Measurements from ENCODE around the gene NUDT14. TPM values are rescaled to one million over a fixed set of nuclear protein-coding genes. Genes with fewer than 3 reads are reported as not detected.

NUDT14 gene
- total RNA-seq: 10 to 100 TPM; 23.3 to 44.5 (median 24.6) TPM
- polyA plus RNA-seq: 10 to 100 TPM; 14.7 to 45.4 (median 22.3) TPM
- long read RNA-seq, donor 1, transcript NUDT14-202 (5 exons, 845 nt): major isoform, 12 of 22 reads
- long read RNA-seq, donor 1, partial matches to known transcripts: 6 of 22 reads
- long read RNA-seq, donor 1, other reads (novel, unspliced or antisense): 1 of 22 reads
- long read RNA-seq, donor 2, transcript NUDT14-202 (5 exons, 845 nt): major isoform, 11 of 17 reads
- long read RNA-seq, donor 2, partial matches to known transcripts: 0 of 17 reads
- long read RNA-seq, donor 2, other reads (novel, unspliced or antisense): 4 of 17 reads

DNA sequence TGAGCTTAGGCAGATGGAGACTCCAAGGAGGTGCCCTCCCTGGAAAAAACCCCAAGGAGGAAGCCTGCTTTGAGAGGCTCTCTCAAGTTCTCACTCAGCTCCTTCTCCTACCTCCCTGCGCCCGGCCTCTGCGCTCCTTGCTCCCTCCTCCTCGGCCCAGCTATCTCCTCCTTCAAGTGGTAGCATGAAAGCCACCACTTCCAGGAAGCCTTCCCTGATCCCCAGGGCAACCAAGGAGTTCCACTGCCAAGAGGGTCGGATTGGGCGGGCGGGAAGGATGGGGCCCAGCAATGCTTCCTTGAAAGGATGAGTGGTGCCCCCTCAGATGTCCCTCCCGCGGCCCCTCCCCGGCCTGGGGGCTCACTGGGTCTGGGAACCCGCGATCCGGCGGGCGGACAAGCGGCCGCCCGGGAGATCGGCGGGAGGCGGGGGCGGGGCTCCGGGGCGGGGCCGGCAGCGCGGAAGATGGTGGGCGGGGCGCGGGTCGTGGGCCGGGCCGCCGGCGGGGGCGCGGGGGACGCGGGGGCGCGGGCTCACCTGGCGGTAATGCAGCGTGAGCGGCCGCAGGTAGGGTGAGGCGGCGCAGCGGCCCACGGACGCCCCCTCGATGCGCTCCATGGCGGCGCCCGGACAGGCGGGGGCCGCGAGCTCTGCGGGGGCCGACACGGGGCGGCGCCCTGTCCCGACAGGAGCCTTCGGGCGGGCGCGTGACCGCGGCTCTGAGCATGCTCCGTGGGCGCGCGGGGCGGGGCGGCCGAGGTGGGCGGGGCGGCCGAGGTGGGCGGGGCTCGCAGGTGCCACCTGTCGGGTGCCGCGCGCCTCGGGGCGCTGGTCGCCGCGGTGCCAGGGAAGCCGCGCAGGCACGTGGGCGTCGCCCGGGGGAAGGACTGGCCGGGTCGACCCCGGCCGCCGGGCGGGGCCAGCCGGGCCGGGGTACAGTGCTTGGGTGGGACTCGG, at the start of gene NUDT14:
Gene NUDT14, minus strand, starts transcription at position 721 of the 957 bp plus-strand sequence. Its CDS starts 103 bp downstream, at position 618.
- H3K27ac ChIP-seq: peak within 1 kb of the TSS; percentile 53
- no peaks in the 10 kb centered on the region for H3K36me3 ChIP-seq (ENCODE audit: insufficient read depth in 1 of 2, low read depth in 1 of 2)
- TF ChIP-seq, protein P1, sequence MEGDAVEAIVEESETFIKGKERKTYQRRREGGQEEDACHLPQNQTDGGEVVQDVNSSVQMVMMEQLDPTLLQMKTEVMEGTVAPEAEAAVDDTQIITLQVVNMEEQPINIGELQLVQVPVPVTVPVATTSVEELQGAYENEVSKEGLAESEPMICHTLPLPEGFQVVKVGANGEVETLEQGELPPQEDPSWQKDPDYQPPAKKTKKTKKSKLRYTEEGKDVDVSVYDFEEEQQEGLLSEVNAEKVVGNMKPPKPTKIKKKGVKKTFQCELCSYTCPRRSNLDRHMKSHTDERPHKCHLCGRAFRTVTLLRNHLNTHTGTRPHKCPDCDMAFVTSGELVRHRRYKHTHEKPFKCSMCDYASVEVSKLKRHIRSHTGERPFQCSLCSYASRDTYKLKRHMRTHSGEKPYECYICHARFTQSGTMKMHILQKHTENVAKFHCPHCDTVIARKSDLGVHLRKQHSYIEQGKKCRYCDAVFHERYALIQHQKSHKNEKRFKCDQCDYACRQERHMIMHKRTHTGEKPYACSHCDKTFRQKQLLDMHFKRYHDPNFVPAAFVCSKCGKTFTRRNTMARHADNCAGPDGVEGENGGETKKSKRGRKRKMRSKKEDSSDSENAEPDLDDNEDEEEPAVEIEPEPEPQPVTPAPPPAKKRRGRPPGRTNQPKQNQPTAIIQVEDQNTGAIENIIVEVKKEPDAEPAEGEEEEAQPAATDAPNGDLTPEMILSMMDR (IDR thresholded peaks at IDR 0.05): no peak
- intact Hi-C loops (cut with DNase I): no loop called here
- ATAC-seq (peak; percentile 52 to 70 (median 60)), DNase-seq (peak; percentile 69 to 82)
- no peaks in the 10 kb centered on the region for H3K9me3 ChIP-seq
- H3K4me3 ChIP-seq: peak within 1 kb of the TSS; percentile 69
- H3K4me1 ChIP-seq: peaks cover 26% of the 10 kb centered on the region
- H3K27me3 ChIP-seq (ENCODE audit: insufficient read depth in 3 of 3, low read length in 2 of 3): no peaks in the 10 kb centered on the region
- 3 to 5% (median 3%) methylated on average over 64 to 104 of the region's 106 CpGs for WGBS, 3 donors

DNA sequence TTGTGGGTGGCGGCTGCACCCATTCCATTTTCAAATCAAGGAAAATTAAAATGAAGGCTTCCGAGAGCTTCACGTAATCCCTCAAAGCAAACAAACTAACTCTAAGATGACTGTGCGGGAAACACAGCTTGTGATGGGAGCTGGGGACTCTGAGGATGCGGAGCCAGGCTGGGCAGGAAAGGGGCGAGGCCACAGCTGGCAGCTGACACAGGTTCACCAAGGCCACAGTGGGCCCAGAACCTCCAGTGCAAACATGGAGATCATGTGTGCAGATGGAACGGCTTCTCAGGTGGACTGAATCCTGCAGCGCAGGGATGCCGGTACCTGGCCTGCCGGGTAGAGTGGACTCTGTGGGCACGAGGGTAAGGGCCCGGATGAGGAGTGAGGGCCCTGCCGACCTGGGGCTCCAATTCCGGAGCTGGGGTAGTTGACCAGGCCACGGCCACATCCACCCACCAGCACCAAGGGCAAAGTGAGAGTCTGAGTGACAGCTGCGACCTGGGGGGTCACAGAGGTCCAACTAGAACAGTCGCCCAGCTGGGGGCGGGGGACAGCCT, 48.1 kb upstream of the NUDT14 start:
- TF ChIP-seq, protein P1 (IDR thresholded peaks at IDR 0.05): no peak
- ATAC-seq (no peak), DNase-seq (no peak)
- intact Hi-C loops (cut with DNase I): no loop called here
- Histone ChIP-seq H3K36me3 (ENCODE audit: insufficient read depth in 1 of 2, low read depth in 1 of 2) (peaks cover 0 to 41% of the 10 kb centered on the region in 2 donors), H3K4me1 (no peaks in the 10 kb centered on the region), H3K9me3 (no peaks in the 10 kb centered on the region), H3K4me3 (no peak overlapping the region), H3K27me3 (ENCODE audit: insufficient read depth in 3 of 3, low read length in 2 of 3) (no peaks in the 10 kb centered on the region), H3K27ac (no peak overlapping the region)
- WGBS, 3 donors: 89 to 92% (median 92%) methylated on average over 17 to 18 of the region's 18 CpGs

DNA sequence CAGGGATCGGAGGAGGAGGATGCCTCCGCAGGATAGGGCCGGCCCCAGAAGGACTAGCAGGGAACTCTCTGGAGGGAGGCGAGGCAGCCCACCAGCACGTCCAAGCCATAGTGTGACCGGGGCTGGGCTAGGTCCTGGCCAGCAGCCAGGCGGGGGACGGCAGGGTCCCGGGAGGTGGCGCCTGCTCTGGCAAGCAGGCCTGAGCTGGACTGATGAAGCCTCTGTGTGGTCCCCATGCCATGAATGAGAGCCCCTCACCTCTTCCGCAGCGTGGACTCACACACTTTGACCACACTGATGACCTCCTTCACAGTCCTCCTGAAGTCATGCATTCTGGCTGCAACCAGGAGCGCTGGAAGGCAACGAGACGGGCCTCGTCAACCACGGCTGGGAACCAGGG, 47.5 kb upstream of the NUDT14 start:
- H3K27me3 ChIP-seq (ENCODE audit: insufficient read depth in 3 of 3, low read length in 2 of 3): no peaks in the 10 kb centered on the region
- intact Hi-C loops (cut with DNase I): no loop called here
- no peak for DNase-seq
- H3K4me3 ChIP-seq: no peak overlapping the region
- no peaks in the 10 kb centered on the region for H3K9me3 ChIP-seq
- peaks cover 0 to 45% of the 10 kb centered on the region in 2 donors for H3K36me3 ChIP-seq (ENCODE audit: insufficient read depth in 1 of 2, low read depth in 1 of 2)
- ATAC-seq: no peak
- WGBS, 3 donors: 67 to 71% (median 67%) methylated on average over 17 of the region's 17 CpGs
- H3K4me1 ChIP-seq: no peaks in the 10 kb centered on the region
- TF ChIP-seq, protein P1 (IDR thresholded peaks at IDR 0.05): no peak
- no peak overlapping the region for H3K27ac ChIP-seq

DNA sequence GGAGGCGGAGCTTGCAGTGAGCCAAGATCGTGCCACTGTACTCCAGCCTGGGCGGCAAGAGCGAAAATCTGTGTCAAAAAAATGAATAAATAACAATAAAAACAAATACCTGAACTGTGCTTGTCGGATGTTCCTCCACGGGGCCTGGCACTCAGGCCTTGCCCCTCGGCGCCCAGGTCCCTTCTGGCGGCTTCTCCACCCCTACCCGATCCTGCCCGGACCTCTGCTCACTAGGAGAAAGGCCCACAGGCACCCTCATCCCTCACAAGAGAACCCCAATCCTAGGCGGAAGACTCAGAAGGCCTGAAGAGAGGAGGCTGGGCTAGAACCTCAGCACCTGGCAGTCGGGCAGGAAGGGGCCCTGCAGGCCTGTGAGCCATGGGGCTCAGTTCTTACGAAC, 46.2 kb upstream of the NUDT14 start:
- intact Hi-C loops (cut with DNase I): no loop called here
- Histone ChIP-seq H3K9me3 (no peaks in the 10 kb centered on the region), H3K4me1 (no peaks in the 10 kb centered on the region), H3K36me3 (ENCODE audit: insufficient read depth in 1 of 2, low read depth in 1 of 2) (peaks cover 0 to 53% of the 10 kb centered on the region in 2 donors), H3K27me3 (ENCODE audit: insufficient read depth in 3 of 3, low read length in 2 of 3) (no peaks in the 10 kb centered on the region), H3K4me3 (no peak overlapping the region), H3K27ac (no peak overlapping the region)
- 94 to 98% (median 96%) methylated on average over 14 of the region's 14 CpGs for WGBS, 3 donors
- DNase-seq (no peak), ATAC-seq (no peak)
- TF ChIP-seq, protein P1 (IDR thresholded peaks at IDR 0.05): no peak

Measured in psoas muscle (tissue), 8 donors.